GDM1 (cell line): ENCODE results near the gene PRR14L.

Experiments
- DNase-seq: peaks from one replicate; lab custom pipeline; 2025; lab: John Stamatoyannopoulos, UW

The PRR14L gene

GRCh38 chr22:31639436-31640039 lies 110.4 kb downstream of the PRR14L start:
- no peak for DNase-seq

- peak; percentile 83 for DNase-seq
Observed at GRCh38 chr22:31637891-31638618, 111.9 kb downstream of the PRR14L start.

GRCh38 chr22:31637447-31637890 lies 112.5 kb downstream of the PRR14L start:
- DNase-seq: peak; percentile 68

GRCh38 chr22:31635638-31636306 lies 114.2 kb downstream of the PRR14L start:
- no peak for DNase-seq

- DNase-seq: no peak
Observed at GRCh38 chr22:31631436-31631835, 118.5 kb downstream of the PRR14L start.
